Mesothelial cell of epicardium (in vitro differentiated cells): ENCODE results near the gene MYF5. TPM values are rescaled to one million over a fixed set of nuclear protein-coding genes. Genes with fewer than 3 reads are reported as not detected.
A peak's percentile ranks its signal among the peaks of the same experiment; 100 is the strongest.

Source experiments
- DNase-seq, 2 experiments: peaks; one replicate each; pipeline ENCODE4 v3.0.0; 2021; ENCODE audit warnings: low spot score in 2 of 2; ENCODE audit not compliant: unreplicated experiment in 2 of 2
- H3K27ac Mint-ChIP-seq: 2 replicates; pipeline ENCODE4 v1.8.0; 2021; ENCODE audit warnings: mixed read lengths
- H3K27me3 Mint-ChIP-seq: 2 replicates; pipeline ENCODE4 v1.8.0; 2021; ENCODE audit warnings: low read depth, mixed read lengths
- H3K36me3 Mint-ChIP-seq: 2 replicates; pipeline ENCODE4 v1.8.0; 2021; ENCODE audit warnings: mixed read lengths
- H3K4me1 Mint-ChIP-seq: 2 replicates; pipeline ENCODE4 v1.8.0; 2021; ENCODE audit warnings: mixed read lengths
- H3K4me3 Mint-ChIP-seq: 2 replicates; pipeline ENCODE4 v1.8.0; 2021; ENCODE audit warnings: mild to moderate bottlenecking, moderate library complexity, mixed read lengths
- H3K9me3 Mint-ChIP-seq: 2 replicates; pipeline ENCODE4 v1.8.0; 2021; ENCODE audit warnings: mixed read lengths
- total RNA-seq: library from RNA; stranded (reverse); gene quantifications from 3 replicates; pipeline ENCODE4 v1.2.1, GENCODE V29; 2021
- TF ChIP-seq, protein P1 (sequence below): fragments of 200-600 bp; sonication (generic); IDR thresholded peaks from one replicate; pipeline ENCODE4 v1.5.0; 2021; ENCODE audit warnings: antibody characterized with exemption; ENCODE audit not compliant: unreplicated experiment

MYF5 gene
- total RNA-seq, 1 donor from 2014 or later, result not detected

DNA sequence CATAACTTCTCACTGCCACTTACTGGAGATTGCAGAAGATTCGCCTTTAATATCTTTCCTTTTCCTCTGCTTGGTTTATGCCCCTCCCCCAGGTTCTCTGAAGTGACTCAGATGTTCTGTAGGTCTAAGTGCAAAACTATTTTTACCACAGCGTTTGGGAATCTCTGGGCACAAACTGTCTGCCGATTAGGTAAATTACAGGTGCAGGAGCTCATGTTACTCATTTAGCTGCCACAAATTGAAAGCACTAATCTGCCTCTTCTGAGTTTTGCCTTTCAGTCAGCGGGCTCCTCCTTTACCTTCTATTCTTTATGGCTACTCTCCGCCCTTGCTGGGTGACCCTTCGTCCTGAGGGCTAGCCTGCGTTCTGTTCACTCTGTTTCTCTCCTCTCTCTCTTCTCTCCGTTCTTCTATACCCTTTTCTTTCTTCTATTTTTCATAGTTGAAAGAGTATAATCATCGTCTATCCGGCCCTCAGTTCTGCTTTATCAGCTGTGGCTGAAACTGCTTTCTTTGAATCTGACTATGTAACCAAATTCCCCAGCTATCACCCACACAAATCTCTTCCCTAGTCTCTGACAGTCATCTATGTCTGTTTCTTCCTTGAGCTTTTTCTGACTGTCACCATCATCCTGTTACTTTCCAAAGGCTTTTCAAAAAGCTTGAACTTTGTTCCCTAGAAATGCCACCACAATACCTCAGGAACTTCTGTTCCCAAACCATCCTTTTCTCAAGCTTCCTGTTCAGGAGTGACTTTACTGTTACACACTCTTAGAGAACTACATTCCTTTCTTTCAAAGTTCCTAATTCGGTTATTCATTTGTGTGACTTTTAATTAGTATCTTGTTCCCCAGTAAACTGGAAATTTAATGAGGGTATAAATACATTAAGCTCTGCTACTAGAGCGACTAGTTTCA lies 13.6 kb upstream of the MYF5 start:
- Mint-ChIP-seq H3K4me1 (peaks cover 13% of the 10 kb centered on the region), H3K27me3 (peaks cover 30% of the 10 kb centered on the region), H3K9me3 (no peaks in the 10 kb centered on the region), H3K27ac (peak overlapping the region; percentile 18), H3K36me3 (no peaks in the 10 kb centered on the region), H3K4me3 (no peak overlapping the region)
- DNase-seq, result no peak
- TF ChIP-seq, protein P1, sequence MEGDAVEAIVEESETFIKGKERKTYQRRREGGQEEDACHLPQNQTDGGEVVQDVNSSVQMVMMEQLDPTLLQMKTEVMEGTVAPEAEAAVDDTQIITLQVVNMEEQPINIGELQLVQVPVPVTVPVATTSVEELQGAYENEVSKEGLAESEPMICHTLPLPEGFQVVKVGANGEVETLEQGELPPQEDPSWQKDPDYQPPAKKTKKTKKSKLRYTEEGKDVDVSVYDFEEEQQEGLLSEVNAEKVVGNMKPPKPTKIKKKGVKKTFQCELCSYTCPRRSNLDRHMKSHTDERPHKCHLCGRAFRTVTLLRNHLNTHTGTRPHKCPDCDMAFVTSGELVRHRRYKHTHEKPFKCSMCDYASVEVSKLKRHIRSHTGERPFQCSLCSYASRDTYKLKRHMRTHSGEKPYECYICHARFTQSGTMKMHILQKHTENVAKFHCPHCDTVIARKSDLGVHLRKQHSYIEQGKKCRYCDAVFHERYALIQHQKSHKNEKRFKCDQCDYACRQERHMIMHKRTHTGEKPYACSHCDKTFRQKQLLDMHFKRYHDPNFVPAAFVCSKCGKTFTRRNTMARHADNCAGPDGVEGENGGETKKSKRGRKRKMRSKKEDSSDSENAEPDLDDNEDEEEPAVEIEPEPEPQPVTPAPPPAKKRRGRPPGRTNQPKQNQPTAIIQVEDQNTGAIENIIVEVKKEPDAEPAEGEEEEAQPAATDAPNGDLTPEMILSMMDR, result no peak

DNA sequence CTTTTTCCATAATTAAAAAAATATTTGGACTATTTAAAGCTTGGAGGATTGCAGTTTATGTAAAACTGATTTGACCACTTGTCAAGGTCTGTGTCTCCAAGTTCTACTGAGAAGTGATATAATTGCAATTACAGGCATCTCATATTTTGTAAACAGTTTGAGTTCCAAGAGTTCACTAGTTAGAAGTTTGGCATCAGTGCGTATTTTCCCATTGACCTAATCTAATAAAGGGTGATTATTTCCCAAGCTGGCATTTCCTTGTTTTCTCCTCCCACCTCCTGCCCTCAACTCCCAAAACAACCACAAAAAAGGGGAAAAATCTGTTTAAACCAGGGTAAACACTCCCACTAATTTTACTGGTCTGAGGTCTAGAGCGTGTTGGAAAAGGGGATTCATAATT lies 12.3 kb upstream of the MYF5 start:
- TF ChIP-seq, protein P1, result no peak
- Mint-ChIP-seq H3K4me3 (no peak overlapping the region), H3K9me3 (no peaks in the 10 kb centered on the region), H3K36me3 (no peaks in the 10 kb centered on the region), H3K27ac (no peak overlapping the region), H3K4me1 (peaks cover 19% of the 10 kb centered on the region), H3K27me3 (peaks cover 41% of the 10 kb centered on the region)
- no peak for DNase-seq

DNA sequence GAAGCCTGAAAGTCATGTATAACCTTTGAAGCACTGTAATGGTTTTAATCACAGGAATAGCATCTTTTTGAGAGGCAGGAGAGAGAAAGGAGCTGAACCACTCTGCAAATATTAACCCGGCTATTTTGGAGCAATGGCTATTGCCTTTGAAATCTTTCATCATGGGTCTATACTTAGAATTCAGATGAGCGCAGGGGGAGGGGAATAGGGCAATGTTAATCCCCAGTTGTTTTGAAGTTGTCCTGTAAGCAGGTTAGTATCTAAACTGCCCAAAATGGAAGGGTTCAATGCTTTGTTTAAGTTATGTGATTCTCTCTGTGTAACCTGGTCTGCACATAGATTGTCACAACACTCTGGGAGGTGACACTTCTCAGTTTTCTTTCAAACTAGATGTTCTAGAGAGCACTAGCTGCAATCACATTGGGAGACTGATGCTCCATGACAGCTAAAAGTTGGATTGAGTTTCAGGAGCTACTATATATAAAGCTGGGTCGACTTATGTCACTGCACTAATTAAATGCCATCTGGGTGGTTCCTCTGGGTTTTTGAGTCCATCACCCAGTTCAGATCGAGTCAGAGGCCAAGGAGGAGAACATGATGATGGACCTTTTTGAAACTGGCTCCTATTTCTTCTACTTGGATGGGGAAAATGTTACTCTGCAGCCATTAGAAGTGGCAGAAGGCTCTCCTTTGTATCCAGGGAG lies 9.4 kb upstream of the MYF5 start, which contains the start of gene MYF6:
Gene MYF6, plus strand, starts transcription at position 509 of the 704 bp plus-strand sequence. Its CDS starts 86 bp downstream, at position 595.
- Mint-ChIP-seq H3K4me1 (peaks cover 19% of the 10 kb centered on the region), H3K27ac (no peak within 1 kb of the TSS), H3K4me3 (peak within 1 kb of the TSS; percentile 77), H3K27me3 (peaks cover 60% of the 10 kb centered on the region), H3K36me3 (no peaks in the 10 kb centered on the region), H3K9me3 (no peaks in the 10 kb centered on the region)
- no peak for DNase-seq
- TF ChIP-seq, protein P1, result no peak

DNA sequence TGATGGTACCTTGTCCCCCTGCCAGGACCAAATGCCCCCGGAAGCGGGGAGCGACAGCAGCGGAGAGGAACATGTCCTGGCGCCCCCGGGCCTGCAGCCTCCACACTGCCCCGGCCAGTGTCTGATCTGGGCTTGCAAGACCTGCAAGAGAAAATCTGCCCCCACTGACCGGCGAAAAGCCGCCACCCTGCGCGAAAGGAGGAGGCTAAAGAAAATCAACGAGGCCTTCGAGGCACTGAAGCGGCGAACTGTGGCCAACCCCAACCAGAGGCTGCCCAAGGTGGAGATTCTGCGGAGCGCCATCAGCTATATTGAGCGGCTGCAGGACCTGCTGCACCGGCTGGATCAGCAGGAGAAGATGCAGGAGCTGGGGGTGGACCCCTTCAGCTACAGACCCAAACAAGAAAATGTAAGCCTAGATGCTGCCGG lies 8.9 kb upstream of the MYF5 start:
- TF ChIP-seq, protein P1, result no peak
- Mint-ChIP-seq H3K4me3 (peak overlapping the region; percentile 77), H3K4me1 (peaks cover 19% of the 10 kb centered on the region), H3K9me3 (no peaks in the 10 kb centered on the region), H3K36me3 (no peaks in the 10 kb centered on the region), H3K27ac (no peak overlapping the region), H3K27me3 (peaks cover 64% of the 10 kb centered on the region)
- no peak for DNase-seq

DNA sequence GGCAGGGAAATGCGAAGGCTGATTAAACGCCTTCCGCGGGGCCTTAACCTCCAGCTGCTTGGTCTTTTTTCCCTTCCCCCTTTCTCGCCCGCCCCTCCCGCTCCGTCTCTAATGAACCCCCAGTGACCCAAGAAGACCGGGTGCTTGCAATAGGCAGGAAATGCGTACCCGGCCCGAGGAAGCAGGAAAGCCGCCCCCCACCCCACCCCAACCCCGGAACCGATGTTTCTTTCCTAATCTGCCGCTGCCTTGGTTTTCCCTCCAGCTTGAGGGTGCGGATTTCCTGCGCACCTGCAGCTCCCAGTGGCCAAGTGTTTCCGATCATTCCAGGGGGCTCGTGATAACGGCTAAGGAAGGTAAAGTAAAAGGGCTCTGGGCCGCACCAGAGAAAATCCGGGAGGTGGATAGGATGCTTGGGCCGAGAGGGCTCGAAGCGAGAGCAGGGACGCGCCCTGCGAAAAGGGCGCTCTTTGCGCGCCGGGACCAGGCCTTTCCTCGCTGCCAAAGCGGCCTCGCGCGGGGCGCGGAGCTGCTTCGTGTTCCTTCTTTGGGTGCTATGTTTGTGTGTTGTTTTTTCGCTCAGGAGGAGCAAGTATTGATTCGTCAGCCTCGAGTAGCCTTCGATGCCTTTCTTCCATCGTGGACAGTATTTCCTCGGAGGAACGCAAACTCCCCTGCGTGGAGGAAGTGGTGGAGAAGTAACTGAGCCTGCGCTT lies 8.3 kb upstream of the MYF5 start:
- Mint-ChIP-seq H3K4me1 (peaks cover 17% of the 10 kb centered on the region), H3K9me3 (no peaks in the 10 kb centered on the region), H3K36me3 (no peaks in the 10 kb centered on the region), H3K4me3 (peak overlapping the region; percentile 77), H3K27ac (no peak overlapping the region), H3K27me3 (peaks cover 69% of the 10 kb centered on the region)
- peak in 1 of 2 experiments; percentile 55 for DNase-seq
- TF ChIP-seq, protein P1, result no peak
